ENCODE measurements around the gene SIRPA. TPM values are rescaled to one million over a fixed set of nuclear protein-coding genes. Genes with fewer than 3 reads are reported as not detected.

SIRPA gene
- total and polyA plus RNA-seq, 2 of the 8 experiments (the other 6 are each of a cell fraction or from before 2014, with no cell fraction given) = 3.9 to 4.3 TPM

- TF ChIP-seq, protein P1, sequence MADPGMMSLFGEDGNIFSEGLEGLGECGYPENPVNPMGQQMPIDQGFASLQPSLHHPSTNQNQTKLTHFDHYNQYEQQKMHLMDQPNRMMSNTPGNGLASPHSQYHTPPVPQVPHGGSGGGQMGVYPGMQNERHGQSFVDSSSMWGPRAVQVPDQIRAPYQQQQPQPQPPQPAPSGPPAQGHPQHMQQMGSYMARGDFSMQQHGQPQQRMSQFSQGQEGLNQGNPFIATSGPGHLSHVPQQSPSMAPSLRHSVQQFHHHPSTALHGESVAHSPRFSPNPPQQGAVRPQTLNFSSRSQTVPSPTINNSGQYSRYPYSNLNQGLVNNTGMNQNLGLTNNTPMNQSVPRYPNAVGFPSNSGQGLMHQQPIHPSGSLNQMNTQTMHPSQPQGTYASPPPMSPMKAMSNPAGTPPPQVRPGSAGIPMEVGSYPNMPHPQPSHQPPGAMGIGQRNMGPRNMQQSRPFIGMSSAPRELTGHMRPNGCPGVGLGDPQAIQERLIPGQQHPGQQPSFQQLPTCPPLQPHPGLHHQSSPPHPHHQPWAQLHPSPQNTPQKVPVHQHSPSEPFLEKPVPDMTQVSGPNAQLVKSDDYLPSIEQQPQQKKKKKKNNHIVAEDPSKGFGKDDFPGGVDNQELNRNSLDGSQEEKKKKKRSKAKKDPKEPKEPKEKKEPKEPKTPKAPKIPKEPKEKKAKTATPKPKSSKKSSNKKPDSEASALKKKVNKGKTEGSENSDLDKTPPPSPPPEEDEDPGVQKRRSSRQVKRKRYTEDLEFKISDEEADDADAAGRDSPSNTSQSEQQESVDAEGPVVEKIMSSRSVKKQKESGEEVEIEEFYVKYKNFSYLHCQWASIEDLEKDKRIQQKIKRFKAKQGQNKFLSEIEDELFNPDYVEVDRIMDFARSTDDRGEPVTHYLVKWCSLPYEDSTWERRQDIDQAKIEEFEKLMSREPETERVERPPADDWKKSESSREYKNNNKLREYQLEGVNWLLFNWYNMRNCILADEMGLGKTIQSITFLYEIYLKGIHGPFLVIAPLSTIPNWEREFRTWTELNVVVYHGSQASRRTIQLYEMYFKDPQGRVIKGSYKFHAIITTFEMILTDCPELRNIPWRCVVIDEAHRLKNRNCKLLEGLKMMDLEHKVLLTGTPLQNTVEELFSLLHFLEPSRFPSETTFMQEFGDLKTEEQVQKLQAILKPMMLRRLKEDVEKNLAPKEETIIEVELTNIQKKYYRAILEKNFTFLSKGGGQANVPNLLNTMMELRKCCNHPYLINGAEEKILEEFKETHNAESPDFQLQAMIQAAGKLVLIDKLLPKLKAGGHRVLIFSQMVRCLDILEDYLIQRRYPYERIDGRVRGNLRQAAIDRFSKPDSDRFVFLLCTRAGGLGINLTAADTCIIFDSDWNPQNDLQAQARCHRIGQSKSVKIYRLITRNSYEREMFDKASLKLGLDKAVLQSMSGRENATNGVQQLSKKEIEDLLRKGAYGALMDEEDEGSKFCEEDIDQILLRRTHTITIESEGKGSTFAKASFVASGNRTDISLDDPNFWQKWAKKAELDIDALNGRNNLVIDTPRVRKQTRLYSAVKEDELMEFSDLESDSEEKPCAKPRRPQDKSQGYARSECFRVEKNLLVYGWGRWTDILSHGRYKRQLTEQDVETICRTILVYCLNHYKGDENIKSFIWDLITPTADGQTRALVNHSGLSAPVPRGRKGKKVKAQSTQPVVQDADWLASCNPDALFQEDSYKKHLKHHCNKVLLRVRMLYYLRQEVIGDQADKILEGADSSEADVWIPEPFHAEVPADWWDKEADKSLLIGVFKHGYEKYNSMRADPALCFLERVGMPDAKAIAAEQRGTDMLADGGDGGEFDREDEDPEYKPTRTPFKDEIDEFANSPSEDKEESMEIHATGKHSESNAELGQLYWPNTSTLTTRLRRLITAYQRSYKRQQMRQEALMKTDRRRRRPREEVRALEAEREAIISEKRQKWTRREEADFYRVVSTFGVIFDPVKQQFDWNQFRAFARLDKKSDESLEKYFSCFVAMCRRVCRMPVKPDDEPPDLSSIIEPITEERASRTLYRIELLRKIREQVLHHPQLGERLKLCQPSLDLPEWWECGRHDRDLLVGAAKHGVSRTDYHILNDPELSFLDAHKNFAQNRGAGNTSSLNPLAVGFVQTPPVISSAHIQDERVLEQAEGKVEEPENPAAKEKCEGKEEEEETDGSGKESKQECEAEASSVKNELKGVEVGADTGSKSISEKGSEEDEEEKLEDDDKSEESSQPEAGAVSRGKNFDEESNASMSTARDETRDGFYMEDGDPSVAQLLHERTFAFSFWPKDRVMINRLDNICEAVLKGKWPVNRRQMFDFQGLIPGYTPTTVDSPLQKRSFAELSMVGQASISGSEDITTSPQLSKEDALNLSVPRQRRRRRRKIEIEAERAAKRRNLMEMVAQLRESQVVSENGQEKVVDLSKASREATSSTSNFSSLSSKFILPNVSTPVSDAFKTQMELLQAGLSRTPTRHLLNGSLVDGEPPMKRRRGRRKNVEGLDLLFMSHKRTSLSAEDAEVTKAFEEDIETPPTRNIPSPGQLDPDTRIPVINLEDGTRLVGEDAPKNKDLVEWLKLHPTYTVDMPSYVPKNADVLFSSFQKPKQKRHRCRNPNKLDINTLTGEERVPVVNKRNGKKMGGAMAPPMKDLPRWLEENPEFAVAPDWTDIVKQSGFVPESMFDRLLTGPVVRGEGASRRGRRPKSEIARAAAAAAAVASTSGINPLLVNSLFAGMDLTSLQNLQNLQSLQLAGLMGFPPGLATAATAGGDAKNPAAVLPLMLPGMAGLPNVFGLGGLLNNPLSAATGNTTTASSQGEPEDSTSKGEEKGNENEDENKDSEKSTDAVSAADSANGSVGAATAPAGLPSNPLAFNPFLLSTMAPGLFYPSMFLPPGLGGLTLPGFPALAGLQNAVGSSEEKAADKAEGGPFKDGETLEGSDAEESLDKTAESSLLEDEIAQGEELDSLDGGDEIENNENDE (IDR thresholded peaks at IDR 0.05; ENCODE audit: insufficient replicate concordance, low read length) = no peak
- TF ChIP-seq, protein P2, sequence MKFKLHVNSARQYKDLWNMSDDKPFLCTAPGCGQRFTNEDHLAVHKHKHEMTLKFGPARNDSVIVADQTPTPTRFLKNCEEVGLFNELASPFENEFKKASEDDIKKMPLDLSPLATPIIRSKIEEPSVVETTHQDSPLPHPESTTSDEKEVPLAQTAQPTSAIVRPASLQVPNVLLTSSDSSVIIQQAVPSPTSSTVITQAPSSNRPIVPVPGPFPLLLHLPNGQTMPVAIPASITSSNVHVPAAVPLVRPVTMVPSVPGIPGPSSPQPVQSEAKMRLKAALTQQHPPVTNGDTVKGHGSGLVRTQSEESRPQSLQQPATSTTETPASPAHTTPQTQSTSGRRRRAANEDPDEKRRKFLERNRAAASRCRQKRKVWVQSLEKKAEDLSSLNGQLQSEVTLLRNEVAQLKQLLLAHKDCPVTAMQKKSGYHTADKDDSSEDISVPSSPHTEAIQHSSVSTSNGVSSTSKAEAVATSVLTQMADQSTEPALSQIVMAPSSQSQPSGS (IDR thresholded peaks at IDR 0.05; ENCODE audit: low read length) = no peak
- TF ChIP-seq EGR1 (IDR thresholded peaks at IDR 0.05; ENCODE audit: borderline replicate concordance, low read depth, low read length) (no peak), EZH2 (IDR thresholded peaks at IDR 0.05; ENCODE audit: low read depth, low read length, severe bottlenecking) (no peak), TBP (IDR thresholded peaks at IDR 0.05; ENCODE audit: low read depth, low read length) (no peak), JUND (IDR thresholded peaks at IDR 0.05; ENCODE audit: low read length) (no peak), RBBP5 (IDR thresholded peaks at IDR 0.05; ENCODE audit: borderline replicate concordance, low read depth, low read length) (no peak), SIX5 (IDR thresholded peaks at IDR 0.05; ENCODE audit: low read depth, low read length) (no peak), PHF8 (conservative IDR thresholded peaks at IDR 0.05; ENCODE audit: low read depth, low read length) (no peak), CREB1 (IDR thresholded peaks at IDR 0.05) (no peak), CHD1 (IDR thresholded peaks at IDR 0.05; ENCODE audit: low read depth, low read length) (no peak)
These were observed 88.1 kb downstream of the SIRPA start (continued) for GRCh38 chr20:1983301-1983700.
